BE2C (cell line): ENCODE results near the gene PIK3C2B.
"Not testable (repeated sequence)": the region's sequence is repeated elsewhere in the genome, so short reads cannot be mapped to it uniquely, and the experiment has no call there.

Experiments used
- DNase-seq: peaks from one replicate; pipeline ENCODE4 v3.0.0-alpha.2; 2020
- H3K27me3 ChIP-seq: fragments of 250-450 bp; sonication (Bioruptor Pico); 2 replicates; pipeline ENCODE4 v1.5.1; 2020; ENCODE audit warnings: mild to moderate bottlenecking
- H3K36me3 ChIP-seq: fragments of 250-450 bp; sonication (Bioruptor Pico); 2 replicates; pipeline ENCODE4 v1.5.1; 2020; ENCODE audit warnings: mild to moderate bottlenecking
- H3K4me1 ChIP-seq: fragments of 250-450 bp; sonication (Bioruptor Pico); 2 replicates; pipeline ENCODE4 v1.5.1; 2020
- H3K4me3 ChIP-seq: 2 replicates; pipeline ENCODE4 v1.5.1; 2011; ENCODE audit warnings: low read depth, low read length
- H3K9me3 ChIP-seq: fragments of 250-450 bp; sonication (Bioruptor Pico); 2 replicates; pipeline ENCODE4 v1.5.1; 2020
- CTCF ChIP-seq: IDR thresholded peaks from 2 replicates; pipeline ENCODE4 v1.5.1; 2012; ENCODE audit warnings: mild to moderate bottlenecking, low read depth, low read length

Gene PIK3C2B

GRCh38 chr1:204529371-204529895 is 34.8 kb upstream of the PIK3C2B start:
- peak; percentile 37; the same call in 1 of the 2 replicates for TF ChIP-seq CTCF
- H3K27me3 ChIP-seq = no peaks in the 10 kb centered on the region
- no peaks in the 10 kb centered on the region for H3K9me3 ChIP-seq
- no peaks in the 10 kb centered on the region for H3K4me1 ChIP-seq
- peaks cover 72% of the 10 kb centered on the region for H3K36me3 ChIP-seq
- peak; percentile 23 for DNase-seq
- no peak overlapping the region for H3K4me3 ChIP-seq

- H3K4me1 ChIP-seq = no peaks in the 10 kb centered on the region
- no peak for DNase-seq
- no peak overlapping the region for H3K4me3 ChIP-seq
- no peaks in the 10 kb centered on the region for H3K27me3 ChIP-seq
- H3K9me3 ChIP-seq = no peaks in the 10 kb centered on the region
- no peak for TF ChIP-seq CTCF
- peaks cover 68% of the 10 kb centered on the region for H3K36me3 ChIP-seq
These were observed 34.1 kb upstream of the PIK3C2B start for GRCh38 chr1:204528677-204529076.

GRCh38 chr1:204528241-204528640 is 33.6 kb upstream of the PIK3C2B start:
- Histone ChIP-seq H3K27me3 (no peaks in the 10 kb centered on the region), H3K9me3 (no peaks in the 10 kb centered on the region), H3K36me3 (peaks cover 70% of the 10 kb centered on the region), H3K4me3 (no peak overlapping the region), H3K4me1 (no peaks in the 10 kb centered on the region)
- no peak for DNase-seq
- TF ChIP-seq CTCF = no peak

- TF ChIP-seq CTCF = no peak
- peaks cover 46% of the 10 kb centered on the region for H3K36me3 ChIP-seq
- H3K27me3 ChIP-seq = no peaks in the 10 kb centered on the region
- no peak for DNase-seq
- no peaks in the 10 kb centered on the region for H3K4me1 ChIP-seq
- no peaks in the 10 kb centered on the region for H3K9me3 ChIP-seq
- H3K4me3 ChIP-seq = no peak overlapping the region
These were observed 30.4 kb upstream of the PIK3C2B start for GRCh38 chr1:204524986-204525385.

GRCh38 chr1:204523605-204524215 is 29.1 kb upstream of the PIK3C2B start:
- Histone ChIP-seq H3K36me3 (peaks cover 39% of the 10 kb centered on the region), H3K9me3 (no peaks in the 10 kb centered on the region), H3K4me3 (no peak overlapping the region), H3K4me1 (no peaks in the 10 kb centered on the region), H3K27me3 (no peaks in the 10 kb centered on the region)
- DNase-seq = no peak
- TF ChIP-seq CTCF = no peak

GRCh38 chr1:204521941-204522521 is 27.4 kb upstream of the PIK3C2B start:
- not testable (repeated sequence) for H3K4me1 ChIP-seq, H3K4me3 ChIP-seq, H3K9me3 ChIP-seq, H3K27me3 ChIP-seq, DNase-seq
- peaks cover 39% of the 10 kb centered on the region for H3K36me3 ChIP-seq
